ENCODE data around the gene ACSL3. TPM values are rescaled to one million over a fixed set of nuclear protein-coding genes. Genes with fewer than 3 reads are reported as not detected.

ACSL3 gene
- total RNA-seq, 1 donor from 2014 or later: 91.5 TPM

GRCh38 chr2:222878877-222879603 lies 18.2 kb downstream of the ACSL3 start:
- DNase-seq: no peak
- H3K27me3 ChIP-seq: no peaks in the 10 kb centered on the region
- peaks cover 11% of the 10 kb centered on the region for H3K4me1 ChIP-seq
- peak; percentile 75 for ATAC-seq
- TF ChIP-seq CTCF (IDR thresholded peaks at IDR 0.05): no peak
- no peak overlapping the region for H3K27ac ChIP-seq
- no peaks in the 10 kb centered on the region for H3K36me3 ChIP-seq
- intact Hi-C loops (cut with DNase I): no loop called here
- H3K4me3 ChIP-seq: no peak overlapping the region
- no peaks in the 10 kb centered on the region for H3K9me3 ChIP-seq

- H3K9me3 ChIP-seq: no peaks in the 10 kb centered on the region
- H3K4me1 ChIP-seq: peaks cover 16% of the 10 kb centered on the region
- DNase-seq (no peak), ATAC-seq (no peak)
- no peak overlapping the region for H3K27ac ChIP-seq
- H3K27me3 ChIP-seq: no peaks in the 10 kb centered on the region
- intact Hi-C loops (cut with DNase I): no loop called here
- TF ChIP-seq CTCF (IDR thresholded peaks at IDR 0.05): no peak
- no peak overlapping the region for H3K4me3 ChIP-seq
- H3K36me3 ChIP-seq: no peaks in the 10 kb centered on the region
Measured at GRCh38 chr2:222879604-222879933, 18.7 kb downstream of the ACSL3 start.

- no peak for TF ChIP-seq CTCF (IDR thresholded peaks at IDR 0.05)
- intact Hi-C loops (cut with DNase I): no loop called here
- Histone ChIP-seq H3K27ac (no peak overlapping the region), H3K9me3 (no peaks in the 10 kb centered on the region), H3K36me3 (no peaks in the 10 kb centered on the region), H3K4me1 (peaks cover 30% of the 10 kb centered on the region), H3K27me3 (no peaks in the 10 kb centered on the region), H3K4me3 (no peak overlapping the region)
- ATAC-seq (no peak), DNase-seq (no peak)
Measured at GRCh38 chr2:222882484-222882928, 21.7 kb downstream of the ACSL3 start.

- ATAC-seq (no peak), DNase-seq (no peak)
- Histone ChIP-seq H3K36me3 (no peaks in the 10 kb centered on the region), H3K4me3 (no peak overlapping the region), H3K4me1 (peaks cover 26% of the 10 kb centered on the region), H3K27ac (no peak overlapping the region), H3K27me3 (no peaks in the 10 kb centered on the region), H3K9me3 (no peaks in the 10 kb centered on the region)
- TF ChIP-seq CTCF (IDR thresholded peaks at IDR 0.05): no peak
- intact Hi-C loops (cut with DNase I): no loop called here
Measured at GRCh38 chr2:222883420-222883819, 22.6 kb downstream of the ACSL3 start.

GRCh38 chr2:222884114-222884771 lies 23.4 kb downstream of the ACSL3 start:
- peaks cover 24% of the 10 kb centered on the region for H3K4me1 ChIP-seq
- H3K4me3 ChIP-seq: no peak overlapping the region
- H3K9me3 ChIP-seq: no peaks in the 10 kb centered on the region
- no peaks in the 10 kb centered on the region for H3K36me3 ChIP-seq
- intact Hi-C loops (cut with DNase I): no loop called here
- H3K27ac ChIP-seq: no peak overlapping the region
- DNase-seq: no peak
- no peak for ATAC-seq
- no peak for TF ChIP-seq CTCF (IDR thresholded peaks at IDR 0.05)
- no peaks in the 10 kb centered on the region for H3K27me3 ChIP-seq

Data from upper lobe of right lung (tissue), 1 donor.